Cerebellar cortex (tissue), 1 donor: ENCODE results near the gene BBS1.

Source experiments
- DNase-seq: peaks from one replicate; pipeline ENCODE4 v3.0.0-alpha.2; 2015; ENCODE audit warnings: low spot score

The BBS1 gene

GRCh38 chr11:66477263-66478201, 32.9 kb upstream of the BBS1 start:
- peak; percentile 21 for DNase-seq

- DNase-seq = peak; percentile 27
These were observed 31.6 kb upstream of the BBS1 start for GRCh38 chr11:66478729-66479393.

- no peak for DNase-seq
These were observed 30.9 kb upstream of the BBS1 start for GRCh38 chr11:66479394-66480116.

- DNase-seq = peak; percentile 97
These were observed 30.1 kb upstream of the BBS1 start, which contains the start of gene DPP3 for GRCh38 chr11:66480117-66480938. Gene DPP3, plus strand, starts transcription at chr11:66480434. Its CDS starts 1,767 bp downstream, at chr11:66482201.

GRCh38 chr11:66484806-66485380, 25.5 kb upstream of the BBS1 start:
- DNase-seq = no peak

GRCh38 chr11:66488957-66489356, 21.5 kb upstream of the BBS1 start:
- DNase-seq = no peak

GRCh38 chr11:66489636-66490035, 20.8 kb upstream of the BBS1 start:
- DNase-seq = no peak

GRCh38 chr11:66491315-66491935, 19.0 kb upstream of the BBS1 start:
- no peak for DNase-seq

- no peak for DNase-seq
These were observed 18.1 kb upstream of the BBS1 start for GRCh38 chr11:66492161-66492865.

GRCh38 chr11:66493130-66493529, 17.3 kb upstream of the BBS1 start:
- no peak for DNase-seq

GRCh38 chr11:66494458-66494857, 16.0 kb upstream of the BBS1 start:
- DNase-seq = no peak

GRCh38 chr11:66494935-66495334, 15.5 kb upstream of the BBS1 start:
- DNase-seq = peak; percentile 41

GRCh38 chr11:66495401-66495854, 15.0 kb upstream of the BBS1 start:
- DNase-seq = no peak

GRCh38 chr11:66497206-66497605, 13.2 kb upstream of the BBS1 start:
- no peak for DNase-seq

GRCh38 chr11:66498506-66498905, 11.9 kb upstream of the BBS1 start:
- DNase-seq = no peak

- no peak for DNase-seq
These were observed 5.1 kb upstream of the BBS1 start for GRCh38 chr11:66505276-66505816.

- no peak for DNase-seq
These were observed 1.3 kb upstream of the BBS1 start for GRCh38 chr11:66509131-66509561.

GRCh38 chr11:66510990-66511339, 530 bp downstream of the BBS1 start:
- DNase-seq = no peak

GRCh38 chr11:66523611-66524010, 13.2 kb downstream of the BBS1 start:
- DNase-seq = no peak
